NCI-H128 (cell line): Measurements from ENCODE around the gene SF3B4.
A peak's percentile ranks its signal among the peaks of the same experiment; 100 is the strongest.
"Not testable (repeated sequence)": the region's sequence is repeated elsewhere in the genome, so short reads cannot be mapped to it uniquely, and the experiment has no call there.

Source experiments
- DNase-seq: peaks from one replicate; lab custom pipeline; 2025; ENCODE audit not compliant: unreplicated experiment; lab: John Stamatoyannopoulos, UW

SF3B4 gene

GRCh38 chr1:149927563-149928400 is at the start of gene SF3B4:
Gene SF3B4 (minus strand): TSS chr1:149927803. CDS start chr1:149927759, 44 bp downstream.
- DNase-seq = peak; percentile 93

- DNase-seq = peak; percentile 52
Observed at GRCh38 chr1:149977345-149977744, 49.7 kb upstream of the SF3B4 start.

DNA sequence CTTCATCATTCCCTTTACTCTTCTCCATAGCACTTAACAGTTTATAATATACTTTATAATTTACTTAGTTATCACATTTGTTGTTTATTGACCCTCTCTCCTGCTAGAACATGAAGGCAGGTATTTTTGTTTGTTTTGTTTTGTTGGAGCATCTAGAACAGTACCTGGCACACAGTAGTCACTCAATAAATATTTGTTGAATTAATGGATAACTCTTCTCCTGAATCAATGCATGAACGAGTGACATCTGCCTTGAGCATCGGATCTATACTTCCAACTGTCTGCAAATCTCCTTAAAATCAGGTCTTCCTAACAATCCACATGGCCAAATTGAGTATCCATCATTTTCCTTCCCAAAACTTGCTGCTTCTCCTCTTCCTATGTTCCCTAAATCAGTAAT is 44.9 kb upstream of the SF3B4 start:
- DNase-seq = no peak

GRCh38 chr1:149967646-149968045 is 40.0 kb upstream of the SF3B4 start:
- no peak for DNase-seq

DNA sequence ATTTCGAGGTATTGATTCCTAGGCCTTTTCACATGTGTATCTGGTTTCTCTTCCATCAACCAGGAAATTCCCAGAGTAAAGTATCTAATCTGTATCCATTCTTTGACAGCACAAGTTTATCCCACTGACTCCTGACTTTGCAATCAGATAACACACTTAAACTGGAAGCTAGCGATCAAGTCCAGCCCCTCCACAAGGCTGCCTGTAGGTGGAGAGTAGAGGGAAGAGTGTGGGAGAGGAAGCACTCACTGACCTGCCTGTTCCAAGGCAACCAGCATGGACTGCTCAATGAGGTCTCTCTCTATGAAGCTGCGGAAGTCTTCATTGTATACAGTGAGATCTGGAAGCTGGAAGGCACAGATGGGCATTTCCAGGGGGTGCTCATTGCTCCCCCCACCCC is 39.4 kb upstream of the SF3B4 start:
- DNase-seq = no peak

DNA sequence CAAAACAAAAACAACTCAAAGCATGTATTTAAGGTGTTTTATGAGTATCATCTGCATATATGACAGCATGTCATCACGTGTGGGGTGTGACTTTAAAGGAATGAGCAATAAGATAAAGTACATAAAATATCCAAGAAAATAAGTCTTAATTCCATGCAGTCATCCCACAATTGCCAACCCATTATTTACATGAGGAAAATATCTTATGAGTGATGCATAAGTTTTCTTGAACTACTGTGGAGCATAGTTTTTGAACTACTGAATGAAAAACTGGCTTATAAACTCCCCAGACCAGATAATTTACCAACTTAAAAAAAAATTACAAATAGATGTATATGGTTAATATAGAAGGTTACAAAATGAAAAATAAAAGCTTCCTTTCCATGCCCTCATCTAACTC is 38.8 kb upstream of the SF3B4 start:
- DNase-seq = no peak

- no peak for DNase-seq
Observed at GRCh38 chr1:149965440-149965839, 37.8 kb upstream of the SF3B4 start.

- DNase-seq = no peak
Observed at GRCh38 chr1:149963358-149963757, 35.8 kb upstream of the SF3B4 start.

DNA sequence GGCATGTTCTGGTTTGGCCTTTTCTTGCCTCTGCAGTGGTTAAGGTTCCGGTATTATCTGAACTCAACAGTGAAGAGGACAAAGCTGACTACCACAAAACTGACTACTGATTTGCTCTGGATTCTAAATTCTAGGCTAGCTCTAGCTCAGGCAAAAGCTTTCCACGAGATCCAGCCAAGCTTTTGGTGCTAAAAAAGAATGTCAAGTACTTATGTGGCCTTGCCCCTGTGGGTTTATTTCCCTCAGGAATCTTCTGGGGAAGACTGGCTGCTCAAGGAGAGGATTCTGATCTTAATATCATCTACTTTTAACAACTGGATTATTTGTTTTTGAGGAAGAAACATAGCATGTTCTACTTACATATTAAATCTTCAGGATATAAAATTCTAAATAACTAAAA is 35.1 kb upstream of the SF3B4 start:
- DNase-seq = no peak

DNA sequence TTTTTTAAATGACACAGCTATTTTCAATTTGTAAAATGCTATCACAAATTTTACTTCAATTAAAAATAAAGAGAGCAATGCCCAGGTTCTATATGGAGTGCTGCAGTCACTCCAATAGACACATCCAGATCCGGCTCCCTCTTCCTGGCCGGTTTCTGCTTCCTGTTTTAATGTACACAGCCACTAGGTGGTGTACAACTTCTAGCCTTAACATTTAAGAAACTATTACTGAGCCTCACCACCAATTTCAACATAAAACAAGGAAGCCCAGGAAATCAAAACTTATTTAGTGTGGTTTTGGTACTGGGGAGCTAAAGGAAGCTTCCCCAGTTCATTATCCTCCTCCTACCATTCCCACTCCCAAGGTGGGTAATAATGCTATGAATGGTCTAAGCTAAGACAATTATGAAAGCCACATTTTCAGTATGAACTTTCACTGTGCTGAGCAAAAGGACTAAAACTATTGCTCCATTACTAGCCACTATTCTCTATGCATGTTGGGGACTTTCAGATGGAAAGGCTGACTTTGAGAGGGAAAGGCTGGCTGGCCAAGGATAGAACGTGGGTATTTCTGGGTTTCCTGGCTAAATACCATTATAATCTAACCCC is 34.5 kb upstream of the SF3B4 start:
- peak; percentile 42 for DNase-seq

- DNase-seq = not testable (repeated sequence)
Observed at GRCh38 chr1:149957548-149957947, 29.9 kb upstream of the SF3B4 start.

DNA sequence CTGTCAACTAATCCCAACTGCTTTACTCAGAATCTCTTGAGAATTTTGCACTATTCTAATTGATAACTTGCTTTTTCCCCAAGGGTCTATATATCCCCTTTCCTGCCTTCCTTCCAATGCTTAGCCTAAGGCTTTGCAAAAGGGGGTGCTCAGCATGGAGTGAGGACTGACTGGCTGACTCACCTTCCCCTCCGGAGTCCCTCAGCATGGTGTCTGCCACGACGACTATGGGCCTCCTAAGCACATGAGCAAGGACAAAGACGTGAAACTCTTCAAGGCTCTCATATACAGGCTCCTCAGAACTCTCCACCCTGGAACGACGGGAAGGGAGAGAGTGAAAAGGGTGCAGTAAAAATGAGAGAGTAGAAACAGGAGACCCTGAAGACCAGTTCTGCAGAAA is 22.3 kb upstream of the SF3B4 start:
- DNase-seq = no peak

DNA sequence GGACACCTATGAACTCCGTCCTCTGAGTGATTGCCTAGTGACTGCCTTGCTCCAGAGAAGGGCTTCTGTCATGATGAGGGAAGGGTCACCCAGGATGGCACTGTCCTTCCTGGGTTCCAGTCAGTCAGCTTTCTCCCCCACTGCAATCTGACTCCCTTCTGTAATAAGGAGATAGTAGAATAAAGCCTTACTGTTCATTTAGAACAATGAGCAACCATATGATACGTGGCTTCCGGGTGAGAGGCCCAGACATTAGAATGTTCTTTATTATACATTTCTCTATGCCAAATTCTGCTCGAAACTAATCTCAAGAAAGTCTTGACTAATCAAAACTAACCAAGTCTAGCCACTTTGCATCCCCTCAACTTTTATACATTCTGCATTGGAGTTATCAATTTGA is 17.6 kb upstream of the SF3B4 start:
- no peak for DNase-seq

GRCh38 chr1:149942885-149943284 is 15.3 kb upstream of the SF3B4 start:
- DNase-seq = no peak

GRCh38 chr1:149942207-149942606 is 14.6 kb upstream of the SF3B4 start:
- no peak for DNase-seq

DNA sequence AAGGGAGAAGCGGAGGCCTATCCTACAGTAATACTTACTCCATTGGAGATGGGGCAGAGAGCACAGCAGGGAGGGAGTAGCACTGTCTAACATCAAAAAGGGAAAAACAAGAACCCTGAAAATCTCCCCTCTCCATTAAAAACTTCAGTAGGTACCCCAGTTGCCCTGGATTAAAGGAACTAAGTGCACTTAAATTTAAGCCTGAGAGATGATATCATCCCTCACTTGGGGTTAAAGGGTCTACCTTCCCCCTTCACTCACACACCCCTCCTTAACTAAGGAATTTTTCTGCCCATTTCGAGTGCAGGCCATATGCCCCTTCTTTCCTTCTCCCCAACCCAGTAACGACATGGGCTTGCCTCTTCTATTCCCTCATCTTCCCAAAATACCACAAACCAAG is 12.8 kb upstream of the SF3B4 start:
- no peak for DNase-seq

- DNase-seq = not testable (repeated sequence)
Observed at GRCh38 chr1:149938668-149939003, 11.0 kb upstream of the SF3B4 start.

DNA sequence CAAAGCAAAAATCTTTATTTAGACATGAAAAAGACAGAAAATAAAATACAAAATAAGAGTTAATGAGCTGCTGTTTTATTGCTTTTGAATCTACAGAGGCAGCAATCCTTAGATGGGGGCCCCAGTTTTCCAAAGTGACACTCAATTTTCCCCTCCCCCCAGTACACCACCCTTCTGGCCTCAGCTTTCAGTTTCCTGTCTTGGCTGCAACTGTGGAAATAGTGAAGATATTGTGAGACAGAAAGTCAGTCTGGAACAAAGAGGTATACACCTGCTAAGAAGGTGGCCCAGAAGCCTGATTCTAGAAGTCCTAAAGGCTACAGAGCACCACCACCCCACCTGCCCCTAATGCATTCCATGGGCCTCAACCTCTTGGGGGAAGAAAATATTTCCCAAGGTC is 10.2 kb upstream of the SF3B4 start:
- DNase-seq = no peak

GRCh38 chr1:149936992-149937705 is 9.5 kb upstream of the SF3B4 start:
- DNase-seq = no peak

GRCh38 chr1:149936170-149936991 is 8.8 kb upstream of the SF3B4 start, which contains the start of gene MTMR11:
Gene MTMR11 (minus strand): TSS chr1:149936879. CDS start chr1:149936647, 232 bp downstream.
- DNase-seq = no peak

GRCh38 chr1:149934356-149934755 is 6.8 kb upstream of the SF3B4 start:
- DNase-seq = no peak
